DND-41 (cell line): ENCODE measurements around the gene FIZ1.

ENCODE experiments used
- ATAC-seq: fragments of 200-7000 bp; cut with Tn5 transposase; 3 replicates; pipeline ENCODE4 v1.9.1; 2021; ENCODE audit warnings: low read depth; ENCODE audit not compliant: insufficient read depth
- DNase-seq: peaks from one replicate; pipeline ENCODE4 v3.0.0-alpha.2; 2020
- H2AFZ ChIP-seq: 2 replicates; pipeline ENCODE4 v1.6.0; 2012; ENCODE audit warnings: low read depth, low read length
- H3K27ac ChIP-seq: 2 replicates; pipeline ENCODE4 v1.5.1; 2012; ENCODE audit warnings: low read length, inconsistent platforms
- H3K27me3 ChIP-seq: fragments of 200-600 bp; sonication (generic); 2 replicates; pipeline ENCODE4 v1.6.0; 2012; ENCODE audit warnings: low read length, mild to moderate bottlenecking, inconsistent platforms; ENCODE audit not compliant: insufficient read depth, poor library complexity
- H3K36me3 ChIP-seq: 2 replicates; pipeline ENCODE4 v1.5.1; 2012; ENCODE audit warnings: low read length, inconsistent platforms; ENCODE audit not compliant: insufficient read depth
- H3K4me1 ChIP-seq: 2 replicates; pipeline ENCODE4 v1.5.1; 2012; ENCODE audit warnings: mild to moderate bottlenecking, low read length; ENCODE audit not compliant: insufficient read depth
- H3K4me2 ChIP-seq: 2 replicates; pipeline ENCODE4 v1.6.0; 2012; ENCODE audit warnings: mild to moderate bottlenecking, moderate library complexity, low read length, inconsistent platforms; ENCODE audit not compliant: insufficient read depth
- H3K4me3 ChIP-seq, 2 experiments: fragments of 200-600 bp in 1 of 2; shearing (Covaris generic) in 1 of 2; 2 replicates each; pipeline ENCODE4 v1.5.1; 2012 to 2016; ENCODE audit warnings: inconsistent platforms in 2 of 2, low read length in 2 of 2, mild to moderate bottlenecking in 2 of 2, low read depth in 1 of 2, moderate library complexity in 1 of 2
- H3K79me2 ChIP-seq: 2 replicates; pipeline ENCODE4 v1.6.0; 2012; ENCODE audit warnings: low read length, inconsistent platforms; ENCODE audit not compliant: insufficient read depth
- H3K9ac ChIP-seq: 2 replicates; pipeline ENCODE4 v1.6.0; 2012; ENCODE audit warnings: low read depth, mild to moderate bottlenecking, inconsistent platforms, low read length, moderate library complexity
- H3K9me3 ChIP-seq: 2 replicates; pipeline ENCODE4 v1.5.1; 2012; ENCODE audit warnings: low read length, moderate library complexity, mild to moderate bottlenecking, inconsistent platforms; ENCODE audit not compliant: insufficient read depth, severe bottlenecking
- H4K20me1 ChIP-seq: 2 replicates; pipeline ENCODE4 v1.6.0; 2012; ENCODE audit warnings: low read length; ENCODE audit not compliant: insufficient read depth
- EZH2 ChIP-seq: IDR thresholded peaks from 3 replicates; pipeline ENCODE4 v1.6.1; 2012; ENCODE audit warnings: borderline replicate concordance, low read depth, mild to moderate bottlenecking, moderate library complexity, low read length, inconsistent platforms; ENCODE audit not compliant: severe bottlenecking
- TF ChIP-seq, protein P1 (sequence below): IDR thresholded peaks from 2 replicates; pipeline ENCODE4 v1.5.1; 2012; ENCODE audit warnings: borderline replicate concordance, low read length, moderate library complexity, mild to moderate bottlenecking; ENCODE audit not compliant: poor library complexity, severe bottlenecking; ENCODE audit errors: extremely low read depth

FIZ1 gene

GRCh38 chr19:55581823-55582223 is 17.5 kb downstream of the FIZ1 start:
- peaks cover 35% of the 10 kb centered on the region for H3K4me1 ChIP-seq
- peaks cover 23% of the 10 kb centered on the region for H3K79me2 ChIP-seq
- H3K4me3 ChIP-seq: no peak overlapping the region
- H3K36me3 ChIP-seq: peaks cover 10% of the 10 kb centered on the region
- DNase-seq: no peak
- H2AFZ ChIP-seq: no peak overlapping the region
- no peaks in the 10 kb centered on the region for H3K9me3 ChIP-seq
- H4K20me1 ChIP-seq: no peaks in the 10 kb centered on the region
- no peak overlapping the region for H3K27ac ChIP-seq
- H3K9ac ChIP-seq: no peak overlapping the region
- ATAC-seq: no peak
- peak overlapping the region; percentile 95; the same call in 1 of the 2 replicates for H3K4me2 ChIP-seq
- no peak for TF ChIP-seq EZH2
- TF ChIP-seq, protein P1, sequence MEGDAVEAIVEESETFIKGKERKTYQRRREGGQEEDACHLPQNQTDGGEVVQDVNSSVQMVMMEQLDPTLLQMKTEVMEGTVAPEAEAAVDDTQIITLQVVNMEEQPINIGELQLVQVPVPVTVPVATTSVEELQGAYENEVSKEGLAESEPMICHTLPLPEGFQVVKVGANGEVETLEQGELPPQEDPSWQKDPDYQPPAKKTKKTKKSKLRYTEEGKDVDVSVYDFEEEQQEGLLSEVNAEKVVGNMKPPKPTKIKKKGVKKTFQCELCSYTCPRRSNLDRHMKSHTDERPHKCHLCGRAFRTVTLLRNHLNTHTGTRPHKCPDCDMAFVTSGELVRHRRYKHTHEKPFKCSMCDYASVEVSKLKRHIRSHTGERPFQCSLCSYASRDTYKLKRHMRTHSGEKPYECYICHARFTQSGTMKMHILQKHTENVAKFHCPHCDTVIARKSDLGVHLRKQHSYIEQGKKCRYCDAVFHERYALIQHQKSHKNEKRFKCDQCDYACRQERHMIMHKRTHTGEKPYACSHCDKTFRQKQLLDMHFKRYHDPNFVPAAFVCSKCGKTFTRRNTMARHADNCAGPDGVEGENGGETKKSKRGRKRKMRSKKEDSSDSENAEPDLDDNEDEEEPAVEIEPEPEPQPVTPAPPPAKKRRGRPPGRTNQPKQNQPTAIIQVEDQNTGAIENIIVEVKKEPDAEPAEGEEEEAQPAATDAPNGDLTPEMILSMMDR: no peak
- H3K27me3 ChIP-seq: no peaks in the 10 kb centered on the region

GRCh38 chr19:55581145-55581822 is 18.0 kb downstream of the FIZ1 start:
- H3K79me2 ChIP-seq: peaks cover 23% of the 10 kb centered on the region
- H3K9me3 ChIP-seq: no peaks in the 10 kb centered on the region
- H3K27ac ChIP-seq: peak overlapping the region; percentile 80

DNA sequence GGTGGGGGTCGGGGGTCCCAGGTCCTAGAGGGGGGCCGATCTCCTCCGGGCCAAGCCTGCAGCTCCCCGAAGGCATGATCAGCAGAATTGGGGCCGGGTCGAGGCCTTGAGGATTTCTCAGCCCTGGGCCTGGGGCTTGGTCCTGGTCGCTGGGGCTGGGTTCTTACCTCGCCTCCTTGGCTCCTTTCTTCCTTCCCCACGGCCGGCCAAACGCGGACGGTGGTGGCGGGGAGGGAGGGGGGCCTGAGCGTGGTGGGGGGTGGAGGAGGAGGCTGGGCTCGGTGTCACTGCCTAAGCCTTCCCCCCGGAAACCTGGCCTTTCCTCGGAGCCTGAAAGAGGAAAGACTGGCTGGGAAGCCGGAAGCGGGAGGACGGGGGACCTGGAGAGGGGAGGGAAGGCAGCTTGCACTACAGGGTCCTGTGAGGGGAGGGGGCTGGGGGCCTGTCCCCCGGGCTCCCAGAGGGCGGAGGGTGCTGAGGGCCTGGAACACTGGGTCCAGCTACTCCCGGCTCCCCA is 18.6 kb downstream of the FIZ1 start, which contains the start of gene ZNF579:
TSS of gene ZNF579 (minus strand) at position 221 of the 517 bp plus-strand sequence. CDS start 1,209 bp downstream, outside the sequence.
- Histone ChIP-seq H3K27ac (peak within 1 kb of the TSS; percentile 80), H3K79me2 (peaks cover 23% of the 10 kb centered on the region), H3K27me3 (no peaks in the 10 kb centered on the region), H3K9ac (peak within 1 kb of the TSS; percentile 75), H2AFZ (peak within 1 kb of the TSS; percentile 98), H3K4me1 (peaks cover 24% of the 10 kb centered on the region), H3K36me3 (peaks cover 12% of the 10 kb centered on the region), H3K9me3 (no peaks in the 10 kb centered on the region), H3K4me3 (peak within 1 kb of the TSS; percentile 61 to 70; a peak in 3 of 4 replicates), H3K4me2 (peak within 1 kb of the TSS; percentile 95), H4K20me1 (no peaks in the 10 kb centered on the region)
- ATAC-seq (peak; percentile 82), DNase-seq (peak; percentile 91)
- TF ChIP-seq, protein P1: no peak
- no peak for TF ChIP-seq EZH2

More at GRCh38 chr19:55581145-55581822, 18.0 kb downstream of the FIZ1 start:
- H3K27me3 ChIP-seq: no peaks in the 10 kb centered on the region
- peak overlapping the region; percentile 75 for H3K9ac ChIP-seq
- H3K4me1 ChIP-seq: peaks cover 30% of the 10 kb centered on the region
- H3K36me3 ChIP-seq: peaks cover 12% of the 10 kb centered on the region
- DNase-seq (peak; percentile 65), ATAC-seq (no peak)
- peak overlapping the region; percentile 95 for H3K4me2 ChIP-seq
- H2AFZ ChIP-seq: peak overlapping the region; percentile 98
- TF ChIP-seq, protein P1: no peak
- TF ChIP-seq EZH2: no peak
- H3K4me3 ChIP-seq: peak overlapping the region; percentile 61 to 70; a peak in 3 of 4 replicates
- no peaks in the 10 kb centered on the region for H4K20me1 ChIP-seq
